Upper lobe of left lung (tissue), 6 donors: ENCODE measurements around the gene IFT27. TPM values are rescaled to one million over a fixed set of nuclear protein-coding genes. Genes with fewer than 3 reads are reported as not detected.

Experiments used
- ATAC-seq, 2 donors: fragments of 200-7000 bp; cut with Tn5 transposase; one replicate each; pipeline ENCODE4 v1.9.1; 2022; ENCODE audit warnings: mild to moderate bottlenecking in 2 of 2, moderate library complexity in 2 of 2; ENCODE audit not compliant: low FRiP score in 2 of 2
- DNase-seq, 2 donors: peaks; one replicate each; pipeline ENCODE4 v3.0.0-alpha.2; 2019 to 2020
- H3K27ac ChIP-seq, 4 donors: fragments of 200-600 bp; sonication (generic); one replicate each; pipeline ENCODE4 v1.5.1; 2016 to 2019
- H3K27me3 ChIP-seq, 4 donors: fragments of 200-600 bp; sonication (generic); one replicate each; pipeline ENCODE4 v1.5.1; 2017 to 2019
- H3K36me3 ChIP-seq, 4 donors: fragments of 200-600 bp; sonication (generic); one replicate each; pipeline ENCODE4 v1.5.1; 2016 to 2019
- H3K4me1 ChIP-seq, 4 donors: fragments of 200-600 bp; sonication (generic); one replicate each; pipeline ENCODE4 v1.5.1; 2018 to 2019
- H3K4me3 ChIP-seq, 4 donors: fragments of 200-600 bp; sonication (generic); one replicate each; pipeline ENCODE4 v1.5.1; 2017 to 2019; ENCODE audit warnings: mild to moderate bottlenecking in 2 of 4, moderate library complexity in 1 of 4
- H3K9me3 ChIP-seq, 4 donors: fragments of 200-600 bp; sonication (generic); one replicate each; pipeline ENCODE4 v1.5.1; 2018 to 2019
- CTCF ChIP-seq, 6 experiments: fragments of 450-650 bp in 4 of 6; fragments of 200-600 bp in 2 of 6; sonication (generic) in 2 of 6; IDR thresholded peaks; one replicate each; pipeline ENCODE4 v1.5.1; 2016 to 2019; ENCODE audit warnings: antibody characterized with exemption in 6 of 6
- EP300 ChIP-seq, 4 donors: sonication (generic); formaldehyde crosslinking; IDR thresholded peaks; one replicate each; pipeline ENCODE4 v1.5.1; 2017; ENCODE audit warnings: antibody characterized with exemption in 4 of 4, control low read depth in 2 of 4
- POLR2A ChIP-seq, 4 donors: fragments of 450-650 bp; IDR thresholded peaks; one replicate each; pipeline ENCODE4 v1.5.1; 2016 to 2017; ENCODE audit warnings: antibody characterized with exemption in 4 of 4, mild to moderate bottlenecking in 2 of 4
- POLR2AphosphoS5 ChIP-seq, 2 donors: sonication (generic); formaldehyde crosslinking; IDR thresholded peaks; one replicate each; pipeline ENCODE4 v1.5.1; 2017; ENCODE audit warnings: antibody characterized with exemption in 2 of 2
- WGBS, 2 donors: methylation state at CpG; one replicate each; pipeline ENCODE4 v1.1.5; 2017 to 2018; 5-methylcytosine and 5-hydroxymethylcytosine counted together
- total RNA-seq, 6 donors: library from RNA; depleted of rRNA in 4 of 6; stranded (reverse); fragments of >200 nt in 4 of 6; gene quantifications; one replicate each; pipeline versions ENCODE4 v1.1.0 to v1.2.1, GENCODE V29; 2016 to 2021
- donor health status: DM: no; HTN: no; CAD: no; lungs with moderate emphysema.
- donor health status: DM: no; HTN: yes; CAD: no; lungs with severe emphysema.

The IFT27 gene
- total RNA-seq, 6 donors from 2014 or later = 12.6 to 43.0 (median 27.4) TPM

GRCh38 chr22:36765131-36765942, 10.6 kb downstream of the IFT27 start:
- Histone ChIP-seq H3K27me3 (no peaks in the 10 kb centered on the region), H3K9me3 (no peaks in the 10 kb centered on the region), H3K36me3 (peaks cover 0 to 27% (median 7%) of the 10 kb centered on the region in 4 donors), H3K4me1 (peaks cover 0 to 11% (median 0%) of the 10 kb centered on the region in 4 donors), H3K4me3 (no peak overlapping the region), H3K27ac (no peak overlapping the region)
- no peak for DNase-seq
- WGBS, 2 donors = 91% methylated on average over 13 to 17 of the region's 17 CpGs
- no peak for TF ChIP-seq POLR2AphosphoS5 (IDR thresholded peaks at IDR 0.05)
- no peak for TF ChIP-seq EP300 (IDR thresholded peaks at IDR 0.05)
- no peak for TF ChIP-seq CTCF (IDR thresholded peaks at IDR 0.05)
- no peak for TF ChIP-seq POLR2A (IDR thresholded peaks at IDR 0.05)
- no peak for ATAC-seq

- ATAC-seq (no peak), DNase-seq (peak in 1 of 2 donors; percentile 6)
- TF ChIP-seq POLR2A (IDR thresholded peaks at IDR 0.05) = no peak
- TF ChIP-seq CTCF (IDR thresholded peaks at IDR 0.05) = no peak
- Histone ChIP-seq H3K4me1 (peaks cover 0 to 11% (median 0%) of the 10 kb centered on the region in 4 donors), H3K4me3 (no peak overlapping the region), H3K9me3 (no peaks in the 10 kb centered on the region), H3K27me3 (no peaks in the 10 kb centered on the region), H3K27ac (no peak overlapping the region), H3K36me3 (peaks cover 0 to 27% (median 7%) of the 10 kb centered on the region in 4 donors)
- WGBS, 2 donors = 93 to 100% methylated on average over 3 to 6 of the region's 6 CpGs
Observed at GRCh38 chr22:36764641-36765040, 11.3 kb downstream of the IFT27 start.

- DNase-seq (peak in 1 of 2 donors; percentile 2), ATAC-seq (no peak)
- no peaks in the 10 kb centered on the region for H3K9me3 ChIP-seq
- 87 to 93% methylated on average over 9 of the region's 9 CpGs for WGBS, 2 donors
- no peaks in the 10 kb centered on the region for H3K27me3 ChIP-seq
- H3K27ac ChIP-seq = no peak overlapping the region
- no peak overlapping the region for H3K4me3 ChIP-seq
- TF ChIP-seq POLR2A (IDR thresholded peaks at IDR 0.05) (no peak), EP300 (IDR thresholded peaks at IDR 0.05) (no peak), CTCF (IDR thresholded peaks at IDR 0.05) (no peak), POLR2AphosphoS5 (IDR thresholded peaks at IDR 0.05) (no peak)
- H3K36me3 ChIP-seq = peaks cover 0 to 27% (median 7%) of the 10 kb centered on the region in 4 donors
- H3K4me1 ChIP-seq = peaks cover 0 to 11% (median 0%) of the 10 kb centered on the region in 4 donors
Observed at GRCh38 chr22:36764060-36764459, 11.9 kb downstream of the IFT27 start.

GRCh38 chr22:36763576-36763975, 12.3 kb downstream of the IFT27 start:
- DNase-seq = peak in 1 of 2 donors; percentile 3
- peaks cover 0 to 27% (median 7%) of the 10 kb centered on the region in 4 donors for H3K36me3 ChIP-seq
- WGBS, 2 donors = 92 to 98% methylated on average over 8 of the region's 8 CpGs

More at GRCh38 chr22:36763576-36763975, 12.3 kb downstream of the IFT27 start:
- TF ChIP-seq EP300 (IDR thresholded peaks at IDR 0.05) (no peak), CTCF (IDR thresholded peaks at IDR 0.05) (no peak), POLR2A (IDR thresholded peaks at IDR 0.05) (no peak)
- Histone ChIP-seq H3K4me3 (no peak overlapping the region), H3K27ac (no peak overlapping the region), H3K27me3 (no peaks in the 10 kb centered on the region), H3K9me3 (no peaks in the 10 kb centered on the region), H3K4me1 (peaks cover 0 to 11% (median 0%) of the 10 kb centered on the region in 4 donors)
- ATAC-seq = peak in 1 of 2 donors; percentile 58
